CD4-positive, CD25-positive, alpha-beta regulatory T cell (primary cell): ENCODE measurements around the gene TMEM161B. TPM values are rescaled to one million over a fixed set of nuclear protein-coding genes. Genes with fewer than 3 reads are reported as not detected.
A peak's percentile ranks its signal among the peaks of the same experiment; 100 is the strongest.
"Not testable (repeated sequence)": the region's sequence is repeated elsewhere in the genome, so short reads cannot be mapped to it uniquely, and the experiment has no call there.

ENCODE experiments used
- ATAC-seq, 2 donors: fragments of 150-1000 bp; cut with Tn5 transposase; one replicate each; pipeline ENCODE4 v1.10.0; 2021; ENCODE audit warnings: low read depth in 2 of 2, moderate number of reproducible peaks in 2 of 2, moderate library complexity in 1 of 2
- DNase-seq, 3 donors: peaks; one replicate each; pipeline versions ENCODE4 v3.0.0 to v3.0.0-alpha.2; 2012 to 2022; ENCODE audit warnings: mixed read lengths in 1 of 3
- H3K27ac ChIP-seq: one replicate; pipeline ENCODE4 v1.7.0; 2013; ENCODE audit warnings: mild to moderate bottlenecking, low read length; ENCODE audit not compliant: insufficient read depth, poor library complexity, severe bottlenecking
- H3K27me3 ChIP-seq: one replicate; pipeline ENCODE4 v1.7.0; 2013; ENCODE audit warnings: low read length; ENCODE audit not compliant: control insufficient read depth, insufficient read depth
- H3K36me3 ChIP-seq: one replicate; pipeline ENCODE4 v1.7.0; 2013; ENCODE audit warnings: mild to moderate bottlenecking, low read length, moderate library complexity; ENCODE audit not compliant: control insufficient read depth, insufficient read depth
- H3K4me1 ChIP-seq: 2 replicates; pipeline ENCODE4 v1.7.0; 2013; ENCODE audit warnings: mild to moderate bottlenecking, low read length; ENCODE audit not compliant: insufficient read depth, control insufficient read depth, poor library complexity, severe bottlenecking
- H3K4me3 ChIP-seq: one replicate; pipeline ENCODE4 v1.7.0; 2013; ENCODE audit warnings: low read depth, mild to moderate bottlenecking, low read length, moderate library complexity
- H3K9me3 ChIP-seq, 2 experiments: 1 replicate in 1 of 2; 2 replicates in 1 of 2; pipeline ENCODE4 v1.7.0; 2013; ENCODE audit warnings: low read length in 2 of 2, mild to moderate bottlenecking in 1 of 2, moderate library complexity in 1 of 2; ENCODE audit not compliant: control insufficient read depth in 2 of 2
- H3K27ac Mint-ChIP-seq, 3 donors: one replicate each; pipeline ENCODE4 v1.8.0; 2020 to 2022; ENCODE audit warnings: mild to moderate bottlenecking in 3 of 3, mixed read lengths in 3 of 3, moderate library complexity in 2 of 3
- H3K27me3 Mint-ChIP-seq: one replicate; pipeline ENCODE4 v1.8.0; 2022; ENCODE audit warnings: mild to moderate bottlenecking, mixed read lengths
- H3K36me3 Mint-ChIP-seq: one replicate; pipeline ENCODE4 v1.8.0; 2020; ENCODE audit warnings: mixed read lengths
- H3K4me1 Mint-ChIP-seq, 4 donors: one replicate each; pipeline ENCODE4 v1.8.0; 2020 to 2022; ENCODE audit warnings: mixed read lengths in 4 of 4, mild to moderate bottlenecking in 1 of 4
- H3K4me3 Mint-ChIP-seq, 4 donors: one replicate each; pipeline ENCODE4 v1.8.0; 2020 to 2022; ENCODE audit warnings: mild to moderate bottlenecking in 4 of 4, mixed read lengths in 4 of 4, moderate library complexity in 3 of 4
- H3K9me3 Mint-ChIP-seq, 7 donors: one replicate each; pipeline ENCODE4 v1.8.0; 2020 to 2022; ENCODE audit warnings: mixed read lengths in 7 of 7, mild to moderate bottlenecking in 3 of 7, moderate library complexity in 2 of 7
- polyA plus RNA-seq, 4 donors: library from polyadenylated mRNA; unstranded; fragments of 300-500 nt; fragmentation: Illumina TruSeq; gene quantifications; one replicate each; pipeline ENCODE4 v1.2.3, GENCODE V29; 2021
- total RNA-seq: library from RNA; stranded (reverse); gene quantifications from one replicate; pipeline ENCODE4 v1.2.3, GENCODE V29; 2022

TMEM161B gene
- total and polyA plus RNA-seq, 5 donors from 2014 or later, result 7.4 to 30.1 (median 13.8) TPM

DNA sequence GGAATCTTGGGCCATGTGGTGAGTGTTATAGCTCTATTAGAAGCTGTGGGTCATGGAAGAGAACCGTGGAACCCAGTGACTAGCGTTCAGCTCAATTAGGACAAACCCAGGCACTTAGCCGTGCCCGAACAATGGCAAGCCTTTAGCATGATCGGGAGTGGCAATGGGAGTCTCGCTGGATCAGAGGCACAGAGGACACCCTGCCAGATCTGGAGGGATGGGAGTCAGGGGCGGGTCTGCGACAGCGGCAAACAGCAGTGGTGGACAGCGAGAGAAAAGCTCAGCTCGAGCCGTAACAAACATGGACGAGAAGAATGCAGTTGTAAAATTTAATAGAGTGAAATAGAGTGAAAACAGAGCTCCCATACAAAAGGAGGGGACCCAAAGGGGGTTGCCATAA is 91.2 kb downstream of the TMEM161B start:
- H3K27ac Mint-ChIP-seq, H3K4me3 ChIP-seq, H3K4me1 ChIP-seq, H3K9me3 Mint-ChIP-seq, H3K27ac ChIP-seq, H3K4me1 Mint-ChIP-seq, H3K36me3 ChIP-seq, H3K4me3 Mint-ChIP-seq, H3K27me3 ChIP-seq, H3K9me3 ChIP-seq, H3K36me3 Mint-ChIP-seq, DNase-seq, ATAC-seq, H3K27me3 Mint-ChIP-seq: not testable (repeated sequence)

DNA sequence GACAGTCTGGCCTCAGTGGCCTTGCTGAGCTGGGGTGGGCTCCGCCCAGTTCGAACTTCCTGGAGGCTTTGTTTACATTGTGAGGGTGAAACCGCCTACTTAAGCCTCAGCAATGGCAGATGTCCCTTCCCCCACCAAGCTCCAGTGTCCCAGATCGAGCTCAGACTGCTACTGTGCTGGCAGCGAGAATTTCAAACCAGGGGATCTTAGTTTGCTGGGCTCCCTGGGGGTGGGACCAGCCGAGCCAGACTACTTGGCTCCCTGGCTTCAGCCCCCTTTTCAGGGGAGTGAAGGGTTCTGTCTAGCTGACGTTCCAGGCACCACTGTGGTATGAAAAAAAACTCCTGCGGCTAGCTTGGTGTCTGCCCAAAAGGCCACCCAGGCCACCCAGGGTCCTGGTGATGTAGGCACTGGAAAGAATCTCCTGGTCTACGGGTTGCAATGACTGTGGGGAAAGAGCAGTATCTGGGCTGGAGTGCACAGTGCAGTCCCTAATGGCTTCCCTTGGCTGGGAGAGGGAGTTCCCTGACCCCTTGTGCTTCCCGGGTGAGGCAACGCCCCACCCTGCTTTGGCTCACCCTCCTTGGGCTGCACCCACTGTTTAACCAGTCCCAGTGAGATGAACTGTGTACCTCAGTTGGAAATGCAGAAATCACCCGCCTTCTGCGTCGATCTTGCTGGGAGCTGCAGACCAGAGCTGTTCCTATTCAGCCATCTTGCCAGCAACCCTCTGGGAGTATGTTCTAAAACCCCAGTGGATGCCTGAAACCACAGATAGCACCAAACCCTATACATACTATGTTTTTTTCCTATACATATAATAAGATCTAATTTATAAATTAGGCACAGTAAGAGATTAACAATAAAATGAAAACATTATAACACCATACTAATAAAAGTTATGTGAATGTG is 95.5 kb downstream of the TMEM161B start:
- Mint-ChIP-seq H3K36me3 (peaks cover 5% of the 10 kb centered on the region), H3K27ac (no peak overlapping the region), H3K9me3 (peaks cover 0 to 29% (median 9%) of the 10 kb centered on the region in 7 donors), H3K4me1 (peaks cover 0 to 2% (median 0%) of the 10 kb centered on the region in 4 donors), H3K4me3 (no peak overlapping the region), H3K27me3 (peaks cover 23% of the 10 kb centered on the region)
- ATAC-seq (no peak), DNase-seq (peak in 1 of 3 donors; percentile 28)
- no peaks in the 10 kb centered on the region for H3K9me3 ChIP-seq
- no peak overlapping the region for H3K4me3 ChIP-seq
- no peaks in the 10 kb centered on the region for H3K27me3 ChIP-seq
- no peaks in the 10 kb centered on the region for H3K4me1 ChIP-seq
- H3K27ac ChIP-seq, result no peak overlapping the region
- no peaks in the 10 kb centered on the region for H3K36me3 ChIP-seq

DNA sequence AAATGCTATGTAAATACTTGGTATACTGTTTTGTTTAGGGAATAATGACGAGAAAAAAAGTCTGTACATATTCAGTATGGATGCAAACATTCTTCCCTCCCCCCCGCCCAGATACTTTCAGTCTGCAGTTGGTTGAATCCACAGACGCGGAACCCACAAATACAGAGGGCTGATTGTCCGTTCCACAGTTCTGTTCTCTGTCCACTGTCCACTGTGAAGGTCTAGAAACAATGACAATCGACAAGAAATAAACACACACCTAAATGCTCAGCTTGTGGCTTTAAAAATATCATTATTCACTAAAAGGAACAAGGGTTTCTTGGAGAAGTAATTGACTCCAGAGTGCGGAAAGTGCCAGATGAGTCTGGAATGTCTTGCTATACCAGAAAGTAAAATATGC is 109.1 kb downstream of the TMEM161B start:
- Histone ChIP-seq H3K27me3 (peaks cover 5% of the 10 kb centered on the region), H3K36me3 (no peaks in the 10 kb centered on the region), H3K4me3 (no peak overlapping the region), H3K27ac (no peak overlapping the region), H3K9me3 (no peaks in the 10 kb centered on the region), H3K4me1 (no peaks in the 10 kb centered on the region)
- Mint-ChIP-seq H3K36me3 (no peaks in the 10 kb centered on the region), H3K27me3 (peaks cover 13% of the 10 kb centered on the region), H3K9me3 (peaks cover 0 to 10% (median 4%) of the 10 kb centered on the region in 7 donors), H3K4me1 (no peaks in the 10 kb centered on the region), H3K4me3 (no peak overlapping the region), H3K27ac (no peak overlapping the region)
- DNase-seq (no peak), ATAC-seq (no peak)

DNA sequence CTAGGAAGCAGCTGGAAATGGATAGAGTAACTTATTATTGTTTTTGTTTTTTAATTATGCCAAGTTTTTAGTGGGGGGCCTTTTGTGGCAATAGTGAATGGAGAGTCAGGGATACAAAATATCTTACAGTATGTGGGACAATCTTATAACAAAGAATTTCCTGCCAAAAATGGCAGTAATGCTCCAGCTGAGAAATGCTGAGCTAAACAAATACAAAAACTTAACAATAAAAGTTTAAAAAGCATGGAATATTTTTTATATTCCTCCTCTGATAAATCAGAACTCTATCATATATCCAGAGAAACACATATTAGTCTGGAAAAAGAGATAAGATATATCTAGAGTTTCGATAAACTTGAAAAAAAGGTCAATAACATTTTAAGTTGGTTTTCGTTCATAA is 110.6 kb downstream of the TMEM161B start:
- H3K27ac Mint-ChIP-seq, result no peak overlapping the region
- H3K36me3 Mint-ChIP-seq, result no peaks in the 10 kb centered on the region
- Histone ChIP-seq H3K27ac (no peak overlapping the region), H3K27me3 (peaks cover 5% of the 10 kb centered on the region), H3K9me3 (no peaks in the 10 kb centered on the region), H3K4me1 (no peaks in the 10 kb centered on the region), H3K4me3 (no peak overlapping the region), H3K36me3 (no peaks in the 10 kb centered on the region)
- peaks cover 12% of the 10 kb centered on the region for H3K27me3 Mint-ChIP-seq
- no peak for ATAC-seq
- no peaks in the 10 kb centered on the region for H3K4me1 Mint-ChIP-seq
- DNase-seq, result no peak
- H3K9me3 Mint-ChIP-seq, result peaks cover 0 to 10% (median 4%) of the 10 kb centered on the region in 7 donors
- H3K4me3 Mint-ChIP-seq, result no peak overlapping the region

DNA sequence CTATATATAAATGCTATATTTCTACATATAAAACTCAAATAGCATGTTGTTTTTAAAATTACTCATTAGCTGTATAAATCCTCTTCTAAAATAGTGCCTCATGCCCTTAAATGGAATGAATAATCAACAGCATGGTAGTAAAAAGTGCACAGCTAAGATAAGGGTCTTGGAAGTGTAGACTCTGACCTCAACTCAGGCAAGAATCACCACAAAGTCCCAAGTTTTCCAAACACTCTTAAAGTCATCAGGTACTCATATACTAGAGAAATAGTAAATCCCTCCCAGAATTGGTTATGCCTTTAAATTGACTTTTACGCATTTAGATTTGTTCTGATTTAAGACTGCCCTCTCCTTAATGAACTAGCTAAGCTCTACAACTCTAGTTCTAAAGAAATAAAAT is 113.8 kb downstream of the TMEM161B start:
- no peak for DNase-seq
- H3K36me3 Mint-ChIP-seq, result no peaks in the 10 kb centered on the region
- H3K9me3 ChIP-seq, result peaks cover 0 to 6% of the 10 kb centered on the region in 2 experiments

DNA sequence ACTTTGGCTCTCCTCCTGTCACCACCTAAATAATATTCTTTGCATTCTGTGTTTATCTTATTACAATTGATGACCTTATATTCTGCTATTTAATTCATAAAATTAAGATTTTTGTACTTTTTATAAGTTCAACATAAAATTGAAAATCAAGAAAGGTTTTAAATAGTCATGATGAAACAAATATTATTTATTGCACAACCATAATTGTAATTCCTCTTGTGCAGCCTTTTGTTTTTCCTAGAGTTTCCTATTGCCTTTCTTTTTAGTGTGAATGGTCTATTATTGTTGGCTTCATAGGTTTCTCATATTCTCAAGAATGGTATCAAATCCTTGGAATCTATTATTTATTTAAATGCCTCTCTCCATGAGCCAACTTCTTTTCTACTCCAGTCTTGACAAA is 117.9 kb downstream of the TMEM161B start:
- DNase-seq, result no peak
- Mint-ChIP-seq H3K4me1 (peaks cover 0 to 2% (median under 1%) of the 10 kb centered on the region in 4 donors), H3K9me3 (peaks cover 0 to 11% (median 4%) of the 10 kb centered on the region in 7 donors), H3K4me3 (no peak overlapping the region), H3K27ac (no peak overlapping the region), H3K27me3 (peaks cover 35% of the 10 kb centered on the region), H3K36me3 (no peaks in the 10 kb centered on the region)
- Histone ChIP-seq H3K27ac (no peak overlapping the region), H3K4me3 (no peak overlapping the region), H3K4me1 (no peaks in the 10 kb centered on the region), H3K27me3 (peaks cover 29% of the 10 kb centered on the region), H3K9me3 (peaks cover 0 to 6% of the 10 kb centered on the region in 2 experiments), H3K36me3 (no peaks in the 10 kb centered on the region)
- ATAC-seq, result no peak

More for the DNA sequence above, 113.8 kb downstream of the TMEM161B start:
- Histone ChIP-seq H3K36me3 (no peaks in the 10 kb centered on the region), H3K27ac (no peak overlapping the region), H3K27me3 (peaks cover 5% of the 10 kb centered on the region), H3K4me3 (no peak overlapping the region), H3K4me1 (no peaks in the 10 kb centered on the region)
- Mint-ChIP-seq H3K9me3 (peaks cover 4 to 8% (median 6%) of the 10 kb centered on the region in 7 donors), H3K27ac (no peak overlapping the region), H3K27me3 (peaks cover 27% of the 10 kb centered on the region), H3K4me3 (no peak overlapping the region), H3K4me1 (no peaks in the 10 kb centered on the region)
- ATAC-seq, result no peak

DNA sequence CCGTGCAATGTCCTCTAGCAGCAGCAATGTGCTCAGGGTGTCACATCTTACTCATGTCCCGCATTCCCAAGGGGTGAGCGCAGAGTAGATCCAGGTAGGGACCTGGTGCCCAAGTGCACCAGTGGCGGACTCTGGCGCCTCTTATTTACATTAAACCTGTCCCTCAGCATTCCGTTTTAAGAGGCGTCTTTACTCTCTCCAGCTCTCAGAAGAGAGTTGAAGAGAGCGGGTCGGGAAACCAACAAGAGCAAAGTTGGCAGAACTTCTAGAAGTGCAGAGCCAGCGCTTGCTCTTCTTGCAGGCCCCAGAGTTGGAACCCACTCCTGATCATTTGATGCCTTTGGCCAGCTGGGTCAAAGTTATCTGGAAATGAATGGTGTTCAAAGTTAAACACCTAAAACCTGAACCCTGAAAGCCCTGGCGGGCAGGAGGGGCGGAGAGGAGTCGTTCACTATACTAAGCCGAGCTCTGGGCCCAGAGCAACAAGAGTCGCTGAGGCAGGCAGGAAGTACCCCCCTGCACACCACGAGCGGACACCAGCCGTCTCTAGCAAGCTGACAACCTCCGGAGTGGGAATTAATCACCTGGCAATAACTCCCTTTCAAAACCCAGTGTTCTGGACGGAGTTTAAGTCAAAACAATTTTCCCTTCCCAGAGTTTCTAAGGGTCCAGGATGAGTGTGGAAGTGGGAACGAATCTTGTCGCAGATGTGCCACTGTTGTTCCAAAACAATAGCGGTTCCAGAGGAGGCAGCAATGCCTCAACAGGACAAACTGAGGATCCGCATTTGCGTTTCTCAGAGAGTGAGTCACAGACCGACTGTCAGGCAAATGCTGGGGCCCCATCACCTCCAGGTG is 122.8 kb downstream of the TMEM161B start:
- peak overlapping the region; percentile 27 to 48 (median 37) for H3K4me3 Mint-ChIP-seq
- Histone ChIP-seq H3K27me3 (peaks cover 58% of the 10 kb centered on the region), H3K4me1 (peaks cover 32% of the 10 kb centered on the region), H3K36me3 (no peaks in the 10 kb centered on the region), H3K27ac (no peak overlapping the region), H3K4me3 (no peak overlapping the region), H3K9me3 (peaks cover 10 to 23% of the 10 kb centered on the region in 2 experiments)
- DNase-seq (peak in 1 of 3 donors; percentile 17), ATAC-seq (no peak)
- peak overlapping the region in 1 of 3 donors; percentile 52 for H3K27ac Mint-ChIP-seq
- H3K36me3 Mint-ChIP-seq, result no peaks in the 10 kb centered on the region
- peaks cover 0 to 20% (median 6%) of the 10 kb centered on the region in 4 donors for H3K4me1 Mint-ChIP-seq
- peaks cover 0 to 13% (median 4%) of the 10 kb centered on the region in 7 donors for H3K9me3 Mint-ChIP-seq
- H3K27me3 Mint-ChIP-seq, result peaks cover 16% of the 10 kb centered on the region
